NCI-H748 treated with DMSO at 0.1 percent for 48 hours (cell line): ENCODE measurements around the gene LRRC56.
A peak's percentile ranks its signal among the peaks of the same experiment; 100 is the strongest.
"Not testable (repeated sequence)": the region's sequence is repeated elsewhere in the genome, so short reads cannot be mapped to it uniquely, and the experiment has no call there.

Experiments
- DNase-seq: peaks from one replicate; lab custom pipeline; 2025; lab: John Stamatoyannopoulos, UW

LRRC56 gene

GRCh38 chr11:501001-501682 is 36.2 kb upstream of the LRRC56 start:
- no peak for DNase-seq

GRCh38 chr11:501683-502287 is 35.5 kb upstream of the LRRC56 start:
- no peak for DNase-seq

- DNase-seq, result no peak
Measured at GRCh38 chr11:502288-503178, 34.8 kb upstream of the LRRC56 start.

GRCh38 chr11:503179-503981 is 33.9 kb upstream of the LRRC56 start:
- no peak for DNase-seq

GRCh38 chr11:504053-504993 is 33.0 kb upstream of the LRRC56 start:
- DNase-seq, result no peak

- no peak for DNase-seq
Measured at GRCh38 chr11:504994-505344, 32.4 kb upstream of the LRRC56 start.

GRCh38 chr11:506238-506994 is 30.9 kb upstream of the LRRC56 start:
- DNase-seq, result peak; percentile 88

- peak; percentile 88 for DNase-seq
Measured at GRCh38 chr11:506995-507726, 30.2 kb upstream of the LRRC56 start, which contains the start of gene RNH1. TSS of gene RNH1 (minus strand) at chr11:507242. CDS start at chr11:502162, 5,080 bp downstream.

- DNase-seq, result no peak
Measured at GRCh38 chr11:507727-508515, 29.4 kb upstream of the LRRC56 start.

GRCh38 chr11:508956-509355 is 28.4 kb upstream of the LRRC56 start:
- no peak for DNase-seq

- DNase-seq, result no peak
Measured at GRCh38 chr11:512761-513595, 24.3 kb upstream of the LRRC56 start.

- DNase-seq, result no peak
Measured at GRCh38 chr11:514606-515005, 22.7 kb upstream of the LRRC56 start.

GRCh38 chr11:515131-515530 is 22.2 kb upstream of the LRRC56 start:
- DNase-seq, result no peak

- no peak for DNase-seq
Measured at GRCh38 chr11:516400-516799, 20.9 kb upstream of the LRRC56 start.

- DNase-seq, result not testable (repeated sequence)
Measured at GRCh38 chr11:516918-517685, 20.2 kb upstream of the LRRC56 start.

- peak; percentile 58 for DNase-seq
Measured at GRCh38 chr11:518463-519202, 18.7 kb upstream of the LRRC56 start.
